Spleen (tissue), 11 donors: ENCODE results near the gene RAB24. TPM values are rescaled to one million over a fixed set of nuclear protein-coding genes. Genes with fewer than 3 reads are reported as not detected.
A peak's percentile ranks its signal among the peaks of the same experiment; 100 is the strongest.

ENCODE experiments used
- DNase-seq: peaks from one replicate; pipeline ENCODE4 v3.0.0-alpha.2; 2020
- H3K27ac ChIP-seq, 8 donors: fragments of 200-600 bp; sonication (generic) in 7 of 8; 1 replicate in 4 of 8; 2 replicates in 4 of 8; pipeline versions ENCODE4 v1.5.0 to v1.8.0; 2016 to 2021; ENCODE audit warnings: inconsistent platforms in 4 of 8, mild to moderate bottlenecking in 4 of 8, moderate library complexity in 1 of 8
- H3K27me3 ChIP-seq, 7 donors: fragments of 200-600 bp; sonication (generic) in 6 of 7; replicated peaks in 1 of 7; 1 replicate in 4 of 7; 2 replicates in 3 of 7; pipeline versions ENCODE4 v1.5.0 to v1.8.0; 2016 to 2021; ENCODE audit warnings: inconsistent platforms in 3 of 7, mild to moderate bottlenecking in 1 of 7
- H3K36me3 ChIP-seq, 6 donors: fragments of 200-600 bp; sonication (generic) in 5 of 6; 1 replicate in 4 of 6; 2 replicates in 2 of 6; pipeline versions ENCODE4 v1.5.0 to v1.8.0; 2016 to 2021; ENCODE audit warnings: inconsistent platforms in 2 of 6
- H3K4me1 ChIP-seq, 6 donors: fragments of 200-600 bp; sonication (generic) in 5 of 6; 1 replicate in 3 of 6; 2 replicates in 3 of 6; pipeline versions ENCODE4 v1.5.0 to v1.8.0; 2016 to 2021; ENCODE audit warnings: inconsistent platforms in 3 of 6
- H3K4me3 ChIP-seq, 8 donors: fragments of 200-600 bp; sonication (generic) in 7 of 8; 1 replicate in 4 of 8; 2 replicates in 4 of 8; pipeline versions ENCODE4 v1.5.0 to v1.8.0; 2016 to 2021; ENCODE audit warnings: inconsistent platforms in 4 of 8, mild to moderate bottlenecking in 4 of 8, moderate library complexity in 2 of 8
- H3K9me3 ChIP-seq, 8 donors: fragments of 200-600 bp; sonication (generic) in 7 of 8; 1 replicate in 4 of 8; 2 replicates in 4 of 8; pipeline versions ENCODE4 v1.5.0 to v1.8.0; 2016 to 2021; ENCODE audit warnings: inconsistent platforms in 4 of 8
- CTCF ChIP-seq, 11 experiments: fragments of 200-600 bp in 7 of 11; fragments of 450-650 bp in 4 of 11; sonication (generic) in 4 of 11; IDR thresholded peaks in 8 of 11; conservative IDR thresholded peaks in 3 of 11; 1 replicate in 7 of 11; 2 replicates in 4 of 11; pipeline versions ENCODE4 v1.4.0 to v1.8.0; 2016 to 2021; ENCODE audit warnings: antibody characterized with exemption in 11 of 11, inconsistent platforms in 4 of 11, mild to moderate bottlenecking in 1 of 11
- POLR2A ChIP-seq, 3 donors: fragments of 450-650 bp; IDR thresholded peaks; one replicate each; pipeline ENCODE4 v1.5.1; 2017; ENCODE audit warnings: antibody characterized with exemption in 3 of 3, mild to moderate bottlenecking in 1 of 3
- POLR2AphosphoS5 ChIP-seq, 3 donors: sonication (generic); formaldehyde crosslinking; IDR thresholded peaks; one replicate each; pipeline ENCODE4 v1.5.1; 2017; ENCODE audit warnings: antibody characterized with exemption in 3 of 3
- WGBS, 5 donors: extraction: QIAGEN DNeasy Blood & Tissue Kit in 3 of 5; methylation state at CpG; one replicate each; pipeline versions ENCODE4 v1.1.5 to v1.1.7; 2013 to 2018; 5-methylcytosine and 5-hydroxymethylcytosine counted together
- intact Hi-C: fragments of 100-400 bp; cut with DNase I; formaldehyde crosslinking; loops from one replicate; pipeline ENCODE4 v1.15.0; 2023; ENCODE audit warnings: low total_unique reads
- polyA plus RNA-seq, 3 donors: library from polyadenylated mRNA; stranded (reverse); fragments of 200-250 nt; gene quantifications; one replicate each; pipeline ENCODE4 v1.2.1, GENCODE V29; 2013
- total RNA-seq, 7 donors: library from RNA; depleted of rRNA in 3 of 7; stranded (reverse); fragments of >200 nt in 3 of 7; fragmentation: NEBNext Ultra II Directional in 4 of 7; extraction: Animal tissue kit (Norgen Biotek cat#: 25700) in 4 of 7; gene quantifications; one replicate each; pipeline versions ENCODE4 v1.1.0 to v1.2.1, GENCODE V29; 2016 to 2021
- donor health status: healthy with polysubstance abuse.
- donor health status: DM: no; HTN: no; CAD: no; lungs with moderate emphysema.
- donor health status: DM: no; HTN: no; CAD: no.
- donor health status: Bipolar disorder and iron deficiency.
- donor health status: healthy.
- donor health status: DM: no; HTN: no; CAD: no.
- donor health status: DM: yes; HTN: yes; CAD: no.

The RAB24 gene
- total and polyA plus RNA-seq, 10 donors: 52.1 to 181 (median 83.7) TPM

DNA sequence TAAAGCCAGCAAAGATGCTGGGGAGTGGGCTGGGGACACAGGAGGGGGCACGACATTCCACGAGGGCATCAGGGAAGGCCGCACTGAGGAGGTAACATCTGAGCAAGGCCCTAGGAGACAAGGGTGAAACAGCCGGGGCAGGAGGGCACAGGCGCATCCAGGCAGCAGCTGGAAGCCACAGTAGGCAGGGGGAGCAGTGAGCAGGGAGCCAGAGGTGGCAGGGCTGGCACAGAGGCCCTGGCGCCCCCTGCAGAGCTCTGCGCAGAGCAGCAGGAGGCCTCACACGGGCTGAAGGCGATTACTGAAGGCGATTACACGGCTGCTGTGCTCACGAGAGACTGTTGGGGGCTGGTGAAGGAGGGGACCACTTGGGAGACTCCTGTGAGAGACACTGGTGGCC, 32.6 kb upstream of the RAB24 start:
- Histone ChIP-seq H3K27ac (no peak overlapping the region), H3K4me1 (peaks cover 0 to 77% (median 29%) of the 10 kb centered on the region in 6 donors), H3K27me3 (no peaks in the 10 kb centered on the region), H3K4me3 (no peak overlapping the region), H3K36me3 (peaks cover 8 to 100% (median 81%) of the 10 kb centered on the region in 6 donors), H3K9me3 (no peaks in the 10 kb centered on the region)
- intact Hi-C loops: no loop called here
- TF ChIP-seq POLR2AphosphoS5 (IDR thresholded peaks at IDR 0.05): peak in 1 of 3 donors; percentile 62
- TF ChIP-seq CTCF (IDR thresholded peaks at IDR 0.05 in 8 of 11, conservative IDR thresholded peaks at IDR 0.05 in 3 of 11): peak in 4 of 11 experiments; percentile 20 to 47 (median 28)
- TF ChIP-seq POLR2A (IDR thresholded peaks at IDR 0.05): no peak
- 61 to 71% (median 63%) methylated on average over 12 of the region's 12 CpGs for whole genome bisulfite sequencing, 5 donors
- peak; percentile 78 for DNase-seq

DNA sequence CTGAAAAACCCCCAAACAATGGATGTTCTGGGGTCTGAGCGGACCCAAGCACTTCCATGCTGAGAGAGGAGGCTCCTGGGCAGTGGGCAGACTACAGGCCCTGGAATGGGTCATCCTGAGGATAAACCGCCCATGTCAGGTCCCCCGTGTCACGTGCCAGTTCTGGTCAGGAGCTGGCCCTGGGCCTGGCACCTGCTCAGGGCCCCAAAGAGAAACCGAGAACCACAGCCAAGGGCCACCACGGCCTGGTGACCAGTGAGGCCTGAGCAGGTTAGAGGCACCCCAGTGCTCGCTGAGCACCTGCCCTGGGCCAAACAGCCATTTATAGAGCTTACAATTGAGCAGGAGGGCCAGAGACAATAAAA, 32.2 kb upstream of the RAB24 start:
- peaks cover 0 to 80% (median 33%) of the 10 kb centered on the region in 6 donors for H3K4me1 ChIP-seq
- no peak overlapping the region for H3K4me3 ChIP-seq
- no peak overlapping the region for H3K27ac ChIP-seq
- DNase-seq: peak; percentile 54
- intact Hi-C loops: no loop called here
- H3K27me3 ChIP-seq: no peaks in the 10 kb centered on the region
- H3K9me3 ChIP-seq: no peaks in the 10 kb centered on the region
- peaks cover 8 to 100% (median 83%) of the 10 kb centered on the region in 6 donors for H3K36me3 ChIP-seq
- TF ChIP-seq CTCF (IDR thresholded peaks at IDR 0.05 in 8 of 11, conservative IDR thresholded peaks at IDR 0.05 in 3 of 11) (no peak), POLR2AphosphoS5 (IDR thresholded peaks at IDR 0.05) (no peak), POLR2A (IDR thresholded peaks at IDR 0.05) (no peak)
- 92 to 97% (median 96%) methylated on average over 6 to 7 of the region's 7 CpGs for WGBS, 5 donors

DNA sequence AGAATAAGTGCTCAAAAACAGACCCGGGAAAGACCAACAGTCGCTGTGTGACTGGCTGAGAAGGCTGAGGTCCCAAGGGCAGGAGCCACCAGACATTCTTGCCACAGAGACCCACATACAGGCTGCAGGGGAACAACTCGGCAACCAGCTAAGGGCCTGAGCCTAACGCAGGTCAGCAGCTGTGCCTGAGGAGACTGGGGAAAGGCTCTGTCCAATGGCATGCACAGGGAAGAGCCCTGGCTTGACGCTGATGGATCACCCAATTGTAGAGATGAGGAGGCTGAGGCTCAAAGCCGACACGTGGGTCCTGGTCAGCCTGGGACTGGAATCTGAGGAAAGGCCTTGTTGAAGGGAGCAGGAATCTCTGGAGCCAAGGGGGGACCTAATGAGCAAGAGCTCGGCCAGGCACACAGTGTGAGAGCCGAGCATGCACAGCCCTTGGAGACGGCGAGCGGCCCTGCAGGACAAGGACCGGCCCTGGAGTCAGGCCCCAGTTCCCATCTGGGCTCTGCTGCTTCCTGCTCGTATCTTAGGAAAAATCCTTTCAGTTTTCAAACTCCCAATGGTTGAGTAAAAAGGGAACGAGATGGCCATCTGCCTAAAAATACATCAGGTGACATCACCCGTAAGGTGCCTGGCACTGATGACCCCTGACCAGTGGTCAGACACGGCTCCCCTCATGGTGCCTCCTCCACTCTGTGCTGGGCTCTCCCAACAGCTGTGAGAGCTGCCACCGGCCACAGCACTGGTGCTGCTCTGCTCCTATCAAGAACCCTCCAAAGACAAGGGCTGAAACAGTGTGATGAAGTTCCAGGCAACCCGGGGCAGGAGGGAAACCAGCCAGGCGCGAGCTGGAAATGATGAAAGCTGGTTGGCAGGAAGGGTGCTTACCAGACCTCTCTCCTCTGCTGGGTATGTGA, 31.5 kb upstream of the RAB24 start:
- no peak overlapping the region for H3K4me3 ChIP-seq
- no peak for TF ChIP-seq CTCF (IDR thresholded peaks at IDR 0.05 in 8 of 11, conservative IDR thresholded peaks at IDR 0.05 in 3 of 11)
- TF ChIP-seq POLR2AphosphoS5 (IDR thresholded peaks at IDR 0.05): no peak
- TF ChIP-seq POLR2A (IDR thresholded peaks at IDR 0.05): no peak
- peak; percentile 69 for DNase-seq
- intact Hi-C loops: no loop called here
- WGBS, 5 donors: 88 to 93% (median 90%) methylated on average over 19 to 21 of the region's 21 CpGs
- no peaks in the 10 kb centered on the region for H3K9me3 ChIP-seq
- H3K27ac ChIP-seq: no peak overlapping the region
- no peaks in the 10 kb centered on the region for H3K27me3 ChIP-seq
- H3K4me1 ChIP-seq: peaks cover 0 to 79% (median 32%) of the 10 kb centered on the region in 6 donors
- H3K36me3 ChIP-seq: peaks cover 8 to 100% (median 86%) of the 10 kb centered on the region in 6 donors

- Histone ChIP-seq H3K36me3 (peaks cover 8 to 100% (median 88%) of the 10 kb centered on the region in 6 donors), H3K4me3 (no peak overlapping the region), H3K9me3 (no peaks in the 10 kb centered on the region), H3K27ac (no peak overlapping the region), H3K4me1 (peaks cover 0 to 70% (median 27%) of the 10 kb centered on the region in 6 donors), H3K27me3 (no peaks in the 10 kb centered on the region)
- intact Hi-C loops: no loop called here
- DNase-seq: peak; percentile 62
- WGBS, 5 donors: 77 to 87% (median 80%) methylated on average over 5 to 15 of the region's 15 CpGs
- TF ChIP-seq POLR2AphosphoS5 (IDR thresholded peaks at IDR 0.05) (peak in 1 of 3 donors; percentile 43), POLR2A (IDR thresholded peaks at IDR 0.05) (no peak)
Observed at GRCh38 chr5:177334155-177334551, 30.6 kb upstream of the RAB24 start.
